SU-DHL-6 (cell line): ENCODE measurements around the gene RHOG.

Source experiments
- H2AFZ ChIP-seq: fragments of 200-600 bp; sonication (generic); 2 replicates; pipeline ENCODE4 v1.6.1; 2014; ENCODE audit warnings: low read depth, mild to moderate bottlenecking, moderate library complexity, mixed read lengths, antibody characterized with exemption, low read length; ENCODE audit not compliant: severe bottlenecking
- H3F3A ChIP-seq: fragments of 200-600 bp; shearing (Covaris generic); 2 replicates; pipeline ENCODE4 v1.6.0; 2016; ENCODE audit warnings: antibody characterized with exemption, mild to moderate bottlenecking; ENCODE audit not compliant: insufficient read depth
- H3K27ac ChIP-seq: fragments of 200-600 bp; sonication (generic); 2 replicates; pipeline ENCODE4 v1.5.1; 2016; ENCODE audit warnings: low read depth, mild to moderate bottlenecking, low read length, moderate library complexity, mixed read lengths
- H3K27me3 ChIP-seq: fragments of 200-600 bp; sonication (generic), shearing (Covaris generic); 2 replicates; pipeline ENCODE4 v1.6.0; 2014; ENCODE audit warnings: mild to moderate bottlenecking, low read length
- H3K36me3 ChIP-seq: fragments of 200-600 bp; sonication (generic); 2 replicates; pipeline ENCODE4 v1.6.1; 2014; ENCODE audit warnings: mild to moderate bottlenecking, low read length, mixed read lengths
- H3K4me2 ChIP-seq: fragments of 300-600, 200-600 bp; shearing (Covaris generic), sonication (generic); 2 replicates; pipeline ENCODE4 v1.6.0; 2014; ENCODE audit warnings: low read length, low read depth, mild to moderate bottlenecking; ENCODE audit not compliant: poor library complexity, severe bottlenecking
- H3K4me3 ChIP-seq: fragments of 200-600 bp; sonication (generic); 2 replicates; pipeline ENCODE4 v1.5.1; 2014; ENCODE audit warnings: antibody characterized with exemption, low read length, mild to moderate bottlenecking, mixed read lengths; ENCODE audit not compliant: insufficient read depth, poor library complexity, severe bottlenecking
- H3K79me2 ChIP-seq: fragments of 200-600 bp; sonication (generic); 2 replicates; pipeline ENCODE4 v1.6.1; 2014; ENCODE audit warnings: mild to moderate bottlenecking, low read length, moderate library complexity; ENCODE audit not compliant: insufficient read depth
- H3K9ac ChIP-seq: fragments of 200-600 bp; sonication (generic); 2 replicates; pipeline ENCODE4 v1.7.0; 2014; ENCODE audit warnings: mild to moderate bottlenecking, low read length
- H3K9me2 ChIP-seq: fragments of 200-600 bp; sonication (generic); replicated peaks from 2 replicates; pipeline ENCODE4 v1.6.1; 2014; ENCODE audit warnings: low read length; ENCODE audit not compliant: insufficient read depth
- H3K9me3 ChIP-seq: fragments of 200-600 bp; sonication (generic); 2 replicates; pipeline ENCODE4 v1.6.1; 2014; ENCODE audit warnings: low read length, mixed read lengths; ENCODE audit not compliant: insufficient read depth
- H4K20me1 ChIP-seq: fragments of 200-600 bp; sonication (generic); 2 replicates; pipeline ENCODE4 v1.6.1; 2014; ENCODE audit warnings: low read depth, mild to moderate bottlenecking, antibody characterized with exemption, low read length, moderate library complexity, mixed read lengths
- EZH2phosphoT487 ChIP-seq: fragments of 200-600 bp; sonication (generic), shearing (Covaris generic); conservative IDR thresholded peaks from 2 replicates; pipeline ENCODE4 v1.6.1; 2018; ENCODE audit warnings: mild to moderate bottlenecking, antibody characterized with exemption, low read length, moderate library complexity, mixed read lengths
- TF ChIP-seq, protein P1 (sequence below): fragments of 200-600 bp; sonication (generic); IDR thresholded peaks from one replicate; pipeline ENCODE4 v1.5.1; 2017; ENCODE audit warnings: antibody characterized with exemption, mild to moderate bottlenecking, low read length, moderate library complexity; ENCODE audit not compliant: insufficient read depth, poor library complexity, severe bottlenecking

RHOG gene

DNA sequence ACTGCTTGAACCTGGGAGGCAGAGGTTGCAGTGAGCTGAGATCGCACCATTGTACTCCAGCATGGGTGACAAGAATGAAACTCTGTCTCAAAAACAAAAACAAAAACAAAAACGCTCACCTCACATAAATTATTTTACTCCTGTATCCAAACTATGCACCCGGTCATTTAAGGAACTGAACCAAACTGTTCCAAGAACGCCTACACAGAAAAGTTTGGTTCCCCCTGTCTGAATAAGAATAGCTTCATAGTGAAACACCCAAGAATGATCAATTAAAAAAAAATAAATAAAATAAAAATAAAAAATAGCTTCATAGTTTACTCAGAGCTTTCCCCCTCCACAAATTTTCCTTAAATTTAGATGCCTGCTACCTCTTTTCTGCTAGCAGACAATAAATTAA lies 57.1 kb downstream of the RHOG start:
- Histone ChIP-seq H3F3A (peaks cover 22% of the 10 kb centered on the region; the same call in 1 of the 2 replicates), H3K9me2 (no peaks in the 10 kb centered on the region), H3K36me3 (peaks cover 37% of the 10 kb centered on the region), H3K79me2 (peaks cover 90% of the 10 kb centered on the region), H3K4me2 (no peak overlapping the region), H3K27ac (no peak overlapping the region), H3K9ac (no peak overlapping the region), H4K20me1 (peaks cover 47% of the 10 kb centered on the region), H3K4me3 (no peak overlapping the region), H3K27me3 (no peaks in the 10 kb centered on the region), H3K9me3 (no peaks in the 10 kb centered on the region), H2AFZ (no peak overlapping the region)
- no peak for TF ChIP-seq EZH2phosphoT487
- TF ChIP-seq, protein P1, sequence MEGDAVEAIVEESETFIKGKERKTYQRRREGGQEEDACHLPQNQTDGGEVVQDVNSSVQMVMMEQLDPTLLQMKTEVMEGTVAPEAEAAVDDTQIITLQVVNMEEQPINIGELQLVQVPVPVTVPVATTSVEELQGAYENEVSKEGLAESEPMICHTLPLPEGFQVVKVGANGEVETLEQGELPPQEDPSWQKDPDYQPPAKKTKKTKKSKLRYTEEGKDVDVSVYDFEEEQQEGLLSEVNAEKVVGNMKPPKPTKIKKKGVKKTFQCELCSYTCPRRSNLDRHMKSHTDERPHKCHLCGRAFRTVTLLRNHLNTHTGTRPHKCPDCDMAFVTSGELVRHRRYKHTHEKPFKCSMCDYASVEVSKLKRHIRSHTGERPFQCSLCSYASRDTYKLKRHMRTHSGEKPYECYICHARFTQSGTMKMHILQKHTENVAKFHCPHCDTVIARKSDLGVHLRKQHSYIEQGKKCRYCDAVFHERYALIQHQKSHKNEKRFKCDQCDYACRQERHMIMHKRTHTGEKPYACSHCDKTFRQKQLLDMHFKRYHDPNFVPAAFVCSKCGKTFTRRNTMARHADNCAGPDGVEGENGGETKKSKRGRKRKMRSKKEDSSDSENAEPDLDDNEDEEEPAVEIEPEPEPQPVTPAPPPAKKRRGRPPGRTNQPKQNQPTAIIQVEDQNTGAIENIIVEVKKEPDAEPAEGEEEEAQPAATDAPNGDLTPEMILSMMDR = no peak

- H2AFZ ChIP-seq = no peak overlapping the region
- peaks cover 43% of the 10 kb centered on the region for H3K36me3 ChIP-seq
- peaks cover 42% of the 10 kb centered on the region for H4K20me1 ChIP-seq
- H3K4me3 ChIP-seq = no peak overlapping the region
- no peaks in the 10 kb centered on the region for H3K27me3 ChIP-seq
- H3K27ac ChIP-seq = no peak overlapping the region
- TF ChIP-seq EZH2phosphoT487 = no peak
- TF ChIP-seq, protein P1 = no peak
- no peak overlapping the region for H3K4me2 ChIP-seq
- no peaks in the 10 kb centered on the region for H3K9me2 ChIP-seq
- H3K9ac ChIP-seq = no peak overlapping the region
- peaks cover 83% of the 10 kb centered on the region for H3K79me2 ChIP-seq
- no peaks in the 10 kb centered on the region for H3K9me3 ChIP-seq
- H3F3A ChIP-seq = peaks cover 22% of the 10 kb centered on the region; the same call in 1 of the 2 replicates
Observed at GRCh38 chr11:3782963-3783362, 57.8 kb downstream of the RHOG start.

DNA sequence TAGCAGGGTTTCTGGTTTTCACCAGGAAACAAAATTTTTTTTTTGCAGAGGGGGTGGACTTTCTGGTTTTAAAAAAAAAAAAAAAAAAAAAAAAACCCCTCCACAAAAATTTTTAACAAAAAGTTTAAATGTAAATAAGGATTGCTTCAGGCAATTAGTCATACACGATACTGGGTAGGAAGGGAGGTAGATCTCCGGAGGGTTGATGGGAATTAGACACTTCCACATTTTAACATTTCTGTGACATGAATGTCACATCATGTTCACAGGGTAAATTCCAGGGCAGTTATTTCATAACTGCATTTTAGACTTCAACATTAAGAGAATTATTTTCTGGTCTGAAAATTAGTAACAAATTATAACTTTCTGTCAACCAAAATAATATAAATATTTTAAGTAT lies 59.3 kb downstream of the RHOG start:
- Histone ChIP-seq H3K9ac (no peak overlapping the region), H3K4me2 (no peak overlapping the region), H4K20me1 (peaks cover 32% of the 10 kb centered on the region), H3K9me3 (no peaks in the 10 kb centered on the region), H3K9me2 (no peaks in the 10 kb centered on the region), H3F3A (peaks cover 17% of the 10 kb centered on the region; the same call in 1 of the 2 replicates), H3K79me2 (peaks cover 73% of the 10 kb centered on the region), H3K27ac (no peak overlapping the region), H3K4me3 (no peak overlapping the region), H3K27me3 (no peaks in the 10 kb centered on the region), H2AFZ (no peak overlapping the region), H3K36me3 (peaks cover 50% of the 10 kb centered on the region)
- no peak for TF ChIP-seq EZH2phosphoT487
- TF ChIP-seq, protein P1 = no peak
